Parathyroid adenoma (tissue), 2 donors: ENCODE results near the gene ROS1.

Experiments
- H2AFZ ChIP-seq: fragments of 300-600 bp; sonication (generic); one replicate; pipeline ENCODE4 v1.7.0; 2017; ENCODE audit warnings: antibody characterized with exemption, mild to moderate bottlenecking
- H3K27ac ChIP-seq: fragments of 300-600 bp; sonication (generic); one replicate; pipeline ENCODE4 v1.7.0; 2017
- H3K27me3 ChIP-seq: fragments of 300-600 bp; sonication (generic); one replicate; pipeline ENCODE4 v1.7.0; 2017; ENCODE audit warnings: low read length; ENCODE audit not compliant: control insufficient read depth, insufficient read depth
- H3K36me3 ChIP-seq: fragments of 300-600 bp; sonication (generic); one replicate; pipeline ENCODE4 v1.7.0; 2017; ENCODE audit warnings: low read length; ENCODE audit not compliant: control insufficient read depth, insufficient read depth
- H3K4me1 ChIP-seq: fragments of 300-600 bp; sonication (generic); one replicate; pipeline ENCODE4 v1.7.0; 2017; ENCODE audit warnings: control low read depth
- H3K4me2 ChIP-seq: fragments of 300-600 bp; sonication (generic); one replicate; pipeline ENCODE4 v1.7.0; 2017; ENCODE audit warnings: low read length
- H3K4me3 ChIP-seq: fragments of 300-600 bp; sonication (generic); one replicate; pipeline ENCODE4 v1.7.0; 2017; ENCODE audit warnings: low read depth, low read length
- H3K79me2 ChIP-seq: fragments of 300-600 bp; sonication (generic); one replicate; pipeline ENCODE4 v1.7.0; 2017; ENCODE audit warnings: control low read depth
- H3K9ac ChIP-seq: fragments of 300-600 bp; sonication (generic); one replicate; pipeline ENCODE4 v1.7.0; 2017; ENCODE audit warnings: mild to moderate bottlenecking
- H3K9me3 ChIP-seq: fragments of 300-600 bp; sonication (generic); one replicate; pipeline ENCODE4 v1.7.0; 2017; ENCODE audit warnings: low read length; ENCODE audit not compliant: control insufficient read depth
- TF ChIP-seq, protein P1 (sequence below): fragments of 300-600 bp; sonication (generic); IDR thresholded peaks from one replicate; pipeline ENCODE4 v1.7.0; 2017; ENCODE audit warnings: antibody characterized with exemption, mild to moderate bottlenecking
- donor health status: primary hyperparathyroidism.

The ROS1 gene

DNA sequence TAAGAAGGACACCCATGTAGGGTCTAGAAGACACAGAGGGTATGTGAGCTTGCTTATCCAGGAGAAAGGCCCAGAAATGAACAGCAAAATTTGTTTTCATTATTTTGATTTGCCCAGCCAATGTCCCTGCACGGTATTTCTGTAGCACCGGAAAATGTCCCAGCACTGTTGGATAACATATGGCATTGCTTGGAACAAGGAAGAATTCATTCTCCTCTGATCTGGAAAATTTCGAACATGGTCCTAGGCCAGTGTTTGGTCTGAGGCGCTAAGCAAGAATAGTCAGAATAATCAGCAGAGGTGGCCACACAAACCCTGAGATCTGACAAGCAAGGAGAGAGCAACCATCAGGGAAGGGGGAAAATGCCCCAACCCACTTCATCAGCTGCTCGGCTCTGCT is 26.6 kb downstream of the ROS1 start:
- Histone ChIP-seq H3K4me1 (no peaks in the 10 kb centered on the region), H3K79me2 (no peaks in the 10 kb centered on the region), H2AFZ (no peak overlapping the region), H3K9ac (no peak overlapping the region), H3K27ac (no peak overlapping the region), H3K4me2 (no peak overlapping the region), H3K27me3 (no peaks in the 10 kb centered on the region), H3K36me3 (no peaks in the 10 kb centered on the region), H3K9me3 (no peaks in the 10 kb centered on the region), H3K4me3 (no peak overlapping the region)
- TF ChIP-seq, protein P1, sequence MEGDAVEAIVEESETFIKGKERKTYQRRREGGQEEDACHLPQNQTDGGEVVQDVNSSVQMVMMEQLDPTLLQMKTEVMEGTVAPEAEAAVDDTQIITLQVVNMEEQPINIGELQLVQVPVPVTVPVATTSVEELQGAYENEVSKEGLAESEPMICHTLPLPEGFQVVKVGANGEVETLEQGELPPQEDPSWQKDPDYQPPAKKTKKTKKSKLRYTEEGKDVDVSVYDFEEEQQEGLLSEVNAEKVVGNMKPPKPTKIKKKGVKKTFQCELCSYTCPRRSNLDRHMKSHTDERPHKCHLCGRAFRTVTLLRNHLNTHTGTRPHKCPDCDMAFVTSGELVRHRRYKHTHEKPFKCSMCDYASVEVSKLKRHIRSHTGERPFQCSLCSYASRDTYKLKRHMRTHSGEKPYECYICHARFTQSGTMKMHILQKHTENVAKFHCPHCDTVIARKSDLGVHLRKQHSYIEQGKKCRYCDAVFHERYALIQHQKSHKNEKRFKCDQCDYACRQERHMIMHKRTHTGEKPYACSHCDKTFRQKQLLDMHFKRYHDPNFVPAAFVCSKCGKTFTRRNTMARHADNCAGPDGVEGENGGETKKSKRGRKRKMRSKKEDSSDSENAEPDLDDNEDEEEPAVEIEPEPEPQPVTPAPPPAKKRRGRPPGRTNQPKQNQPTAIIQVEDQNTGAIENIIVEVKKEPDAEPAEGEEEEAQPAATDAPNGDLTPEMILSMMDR = no peak

DNA sequence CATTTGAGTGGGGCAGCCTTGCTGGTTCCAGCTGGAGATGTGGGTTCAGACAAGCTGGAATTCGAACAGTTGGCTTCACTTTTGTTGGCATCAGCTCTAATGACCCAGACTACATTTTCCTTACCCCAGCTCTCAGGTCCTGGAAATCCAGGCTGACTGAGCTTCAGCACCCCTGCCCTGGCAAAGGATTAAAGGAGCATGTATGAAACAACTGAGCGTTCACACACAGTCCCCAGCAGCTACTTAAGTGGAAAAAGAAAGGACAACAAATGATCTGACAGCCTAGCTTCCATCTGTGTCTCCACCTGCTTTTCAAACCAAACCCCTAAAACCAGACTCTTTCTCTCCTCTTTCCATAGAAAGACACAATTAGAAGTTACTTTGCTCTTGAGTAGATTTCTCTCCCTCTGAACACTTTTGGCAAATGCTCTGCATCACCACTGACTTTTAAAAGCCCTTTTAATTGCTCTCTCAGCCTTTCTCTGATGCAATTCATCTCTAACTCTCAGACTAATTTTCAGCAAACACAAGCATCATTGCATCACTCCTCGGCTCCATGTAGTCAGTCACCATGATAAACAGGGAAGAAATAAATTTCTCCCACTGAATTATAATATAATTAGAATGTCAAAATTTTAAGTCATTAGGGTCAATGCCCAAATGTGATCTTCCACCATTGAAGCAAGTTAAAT is 28.1 kb downstream of the ROS1 start:
- Histone ChIP-seq H3K4me2 (no peak overlapping the region), H3K79me2 (no peaks in the 10 kb centered on the region), H3K4me3 (no peak overlapping the region), H2AFZ (no peak overlapping the region), H3K9ac (no peak overlapping the region), H3K27ac (no peak overlapping the region), H3K4me1 (no peaks in the 10 kb centered on the region), H3K36me3 (no peaks in the 10 kb centered on the region), H3K27me3 (no peaks in the 10 kb centered on the region), H3K9me3 (no peaks in the 10 kb centered on the region)
- TF ChIP-seq, protein P1 = no peak

GRCh38 chr6:117396228-117396627 is 29.5 kb downstream of the ROS1 start:
- Histone ChIP-seq H3K27ac (no peak overlapping the region), H3K4me1 (no peaks in the 10 kb centered on the region), H3K9ac (no peak overlapping the region), H3K79me2 (no peaks in the 10 kb centered on the region), H3K36me3 (no peaks in the 10 kb centered on the region), H3K4me2 (no peak overlapping the region), H2AFZ (no peak overlapping the region), H3K9me3 (no peaks in the 10 kb centered on the region), H3K27me3 (no peaks in the 10 kb centered on the region), H3K4me3 (no peak overlapping the region)
- TF ChIP-seq, protein P1 = no peak

DNA sequence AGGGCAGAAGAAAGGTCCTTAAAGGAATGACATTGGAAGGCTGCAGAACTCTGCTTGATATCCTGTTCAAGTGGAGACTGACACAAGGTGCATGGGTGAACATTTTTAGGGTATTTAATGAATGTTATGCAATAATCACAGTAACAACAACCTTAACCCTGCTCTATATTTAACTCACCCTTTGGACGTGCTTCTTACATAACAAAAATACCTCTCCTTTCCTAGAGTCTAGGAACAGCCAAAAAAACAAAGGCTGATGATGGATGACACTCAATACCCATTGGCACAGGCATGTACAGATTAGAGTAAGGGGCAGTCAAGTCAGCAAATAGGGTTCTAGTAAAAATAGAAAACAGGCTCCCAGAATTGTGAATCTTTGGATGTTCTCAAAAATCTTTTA is 30.6 kb downstream of the ROS1 start:
- H3K9ac ChIP-seq = no peak overlapping the region
- no peak overlapping the region for H3K4me2 ChIP-seq
- H3K36me3 ChIP-seq = no peaks in the 10 kb centered on the region
- no peaks in the 10 kb centered on the region for H3K79me2 ChIP-seq
- no peak overlapping the region for H3K27ac ChIP-seq
- H2AFZ ChIP-seq = no peak overlapping the region
- TF ChIP-seq, protein P1 = no peak
- no peaks in the 10 kb centered on the region for H3K4me1 ChIP-seq
- H3K4me3 ChIP-seq = no peak overlapping the region
- no peaks in the 10 kb centered on the region for H3K27me3 ChIP-seq
- H3K9me3 ChIP-seq = no peaks in the 10 kb centered on the region

- H3K27me3 ChIP-seq = no peaks in the 10 kb centered on the region
- TF ChIP-seq, protein P1 = no peak
- no peaks in the 10 kb centered on the region for H3K9me3 ChIP-seq
- no peaks in the 10 kb centered on the region for H3K79me2 ChIP-seq
- H3K27ac ChIP-seq = no peak overlapping the region
- H3K36me3 ChIP-seq = no peaks in the 10 kb centered on the region
- no peak overlapping the region for H3K9ac ChIP-seq
- no peaks in the 10 kb centered on the region for H3K4me1 ChIP-seq
- no peak overlapping the region for H3K4me2 ChIP-seq
- no peak overlapping the region for H2AFZ ChIP-seq
- H3K4me3 ChIP-seq = no peak overlapping the region
Measured at GRCh38 chr6:117393045-117393444, 32.7 kb downstream of the ROS1 start.
